ENCODE results near the gene PRKD2.

Gene PRKD2

GRCh38 chr19:46745030-46745429 lies 28.1 kb upstream of the PRKD2 start:
- intact Hi-C loops (cut with DNase I) = loop anchor here (5.0 kb wide), 1 partner anchor 143 kb away; the partner anchor contains the start of gene CALM3
- peak in 2 of 42 donors; percentile 20 to 27 for DNase-seq

GRCh38 chr19:46744005-46744691 lies 27.2 kb upstream of the PRKD2 start:
- intact Hi-C loops (cut with DNase I) = no loop called here
- peak in 19 of 42 donors; percentile 31 to 80 (median 52) for DNase-seq

GRCh38 chr19:46742926-46743480 lies 26.1 kb upstream of the PRKD2 start:
- no peak for DNase-seq
- intact Hi-C loops (cut with DNase I) = no loop called here

GRCh38 chr19:46741447-46741846 lies 24.5 kb upstream of the PRKD2 start:
- intact Hi-C loops (cut with DNase I) = no loop called here
- peak in 29 of 42 donors; percentile 47 to 87 (median 66) for DNase-seq

GRCh38 chr19:46739290-46739771 lies 22.4 kb upstream of the PRKD2 start:
- DNase-seq = peak in 38 of 42 donors; percentile 49 to 94 (median 76)
- intact Hi-C loops (cut with DNase I) = no loop called here

GRCh38 chr19:46737761-46738171 lies 20.9 kb upstream of the PRKD2 start:
- intact Hi-C loops (cut with DNase I) = no loop called here
- DNase-seq = peak in 21 of 42 donors; percentile 29 to 77 (median 64)

GRCh38 chr19:46737298-46737654 lies 20.4 kb upstream of the PRKD2 start:
- no peak for DNase-seq
- intact Hi-C loops (cut with DNase I) = no loop called here

GRCh38 chr19:46736531-46737297 lies 19.8 kb upstream of the PRKD2 start:
- DNase-seq = peak in 5 of 42 donors; percentile 11 to 75 (median 46)
- intact Hi-C loops (cut with DNase I) = no loop called here

- no peak for DNase-seq
- intact Hi-C loops (cut with DNase I) = no loop called here
Measured at GRCh38 chr19:46733690-46734292, 16.9 kb upstream of the PRKD2 start.

GRCh38 chr19:46732966-46733689 lies 16.2 kb upstream of the PRKD2 start:
- peak in 4 of 42 donors; percentile 14 to 54 (median 43) for DNase-seq
- intact Hi-C loops (cut with DNase I) = no loop called here

GRCh38 chr19:46732172-46732938 lies 15.4 kb upstream of the PRKD2 start:
- DNase-seq = peak in 19 of 42 donors; percentile 15 to 74 (median 55)
- intact Hi-C loops (cut with DNase I) = no loop called here

- intact Hi-C loops (cut with DNase I) = no loop called here
Measured at GRCh38 chr19:46731584-46731983, 14.7 kb upstream of the PRKD2 start.

GRCh38 chr19:46731007-46731501 lies 14.1 kb upstream of the PRKD2 start:
- DNase-seq = peak in 2 of 42 donors; percentile 6 to 43
- intact Hi-C loops (cut with DNase I) = no loop called here

More at GRCh38 chr19:46731584-46731983, 14.7 kb upstream of the PRKD2 start:
- DNase-seq = peak in 7 of 42 donors; percentile 18 to 69 (median 49)

- intact Hi-C loops (cut with DNase I) = no loop called here
- no peak for DNase-seq
Measured at GRCh38 chr19:46730595-46730994, 13.7 kb upstream of the PRKD2 start.

GRCh38 chr19:46730187-46730586 lies 13.3 kb upstream of the PRKD2 start:
- intact Hi-C loops (cut with DNase I) = no loop called here
- DNase-seq = no peak

GRCh38 chr19:46729696-46730095 lies 12.8 kb upstream of the PRKD2 start:
- DNase-seq = no peak
- intact Hi-C loops (cut with DNase I) = loop anchor here (5.0 kb wide), 1 partner anchor 117 kb away; no protein-coding TSS in a partner anchor

- intact Hi-C loops (cut with DNase I) = loop anchor here (5.0 kb wide), 1 partner anchor 117 kb away; no protein-coding TSS in a partner anchor
- peak in 41 of 42 donors; percentile 56 to 90 (median 78) for DNase-seq
Measured at GRCh38 chr19:46728693-46729339, 11.9 kb upstream of the PRKD2 start.
